Nephron (organoid): ENCODE results near the gene CFDP1.
A peak's percentile ranks its signal among the peaks of the same experiment; 100 is the strongest.

Experiments used
- H3K27ac Mint-ChIP-seq, 3 experiments: 2 replicates each; pipeline ENCODE4 v1.8.0; 2020; ENCODE audit warnings: mixed read lengths in 3 of 3, mild to moderate bottlenecking in 2 of 3, moderate library complexity in 1 of 3
- H3K27me3 Mint-ChIP-seq: 2 replicates; pipeline ENCODE4 v1.8.0; 2021; ENCODE audit warnings: low read depth, mild to moderate bottlenecking, moderate library complexity, mixed read lengths
- H3K36me3 Mint-ChIP-seq: 2 replicates; pipeline ENCODE4 v1.8.0; 2020; ENCODE audit warnings: low read depth, mixed read lengths
- H3K4me1 Mint-ChIP-seq: 2 replicates; pipeline ENCODE4 v1.8.0; 2020; ENCODE audit warnings: mixed read lengths
- H3K4me3 Mint-ChIP-seq, 3 experiments: 2 replicates each; pipeline ENCODE4 v1.8.0; 2020; ENCODE audit warnings: mild to moderate bottlenecking in 3 of 3, mixed read lengths in 3 of 3, moderate library complexity in 2 of 3
- H3K9me3 Mint-ChIP-seq: 2 replicates; pipeline ENCODE4 v1.8.0; 2020; ENCODE audit warnings: mixed read lengths
- CTCF ChIP-seq, 3 experiments: fragments of 200-600 bp; sonication (generic); IDR thresholded peaks; one replicate each; pipeline ENCODE4 v1.5.0; 2021; ENCODE audit warnings: antibody characterized with exemption in 3 of 3; ENCODE audit not compliant: unreplicated experiment in 3 of 3

The CFDP1 gene

GRCh38 chr16:75246504-75247205 is 186.6 kb downstream of the CFDP1 start:
- H3K9me3 Mint-ChIP-seq = no peaks in the 10 kb centered on the region
- no peaks in the 10 kb centered on the region for H3K27me3 Mint-ChIP-seq
- H3K4me1 Mint-ChIP-seq = peaks cover 55% of the 10 kb centered on the region
- H3K4me3 Mint-ChIP-seq = peak overlapping the region; percentile 3 to 60 (median 47)
- no peak for TF ChIP-seq CTCF (IDR thresholded peaks at IDR 0.05; ENCODE audit: unreplicated experiment in 3 of 3)
- H3K27ac Mint-ChIP-seq = peak overlapping the region; percentile 84 to 98 (median 94)
- peaks cover 13% of the 10 kb centered on the region for H3K36me3 Mint-ChIP-seq

GRCh38 chr16:75244844-75245758 is 188.2 kb downstream of the CFDP1 start:
- peak overlapping the region; percentile 94 to 98 (median 96) for H3K27ac Mint-ChIP-seq
- no peaks in the 10 kb centered on the region for H3K27me3 Mint-ChIP-seq
- H3K9me3 Mint-ChIP-seq = no peaks in the 10 kb centered on the region
- TF ChIP-seq CTCF (IDR thresholded peaks at IDR 0.05; ENCODE audit: unreplicated experiment in 3 of 3) = no peak
- H3K4me1 Mint-ChIP-seq = peaks cover 67% of the 10 kb centered on the region
- peaks cover 25% of the 10 kb centered on the region for H3K36me3 Mint-ChIP-seq
- peak overlapping the region; percentile 52 to 73 (median 72) for H3K4me3 Mint-ChIP-seq

- Mint-ChIP-seq H3K36me3 (peaks cover 27% of the 10 kb centered on the region), H3K4me1 (peaks cover 71% of the 10 kb centered on the region), H3K27me3 (no peaks in the 10 kb centered on the region), H3K4me3 (peak overlapping the region; percentile 52 to 73 (median 72)), H3K27ac (peak overlapping the region; percentile 94 to 98 (median 96)), H3K9me3 (no peaks in the 10 kb centered on the region)
- no peak for TF ChIP-seq CTCF (IDR thresholded peaks at IDR 0.05; ENCODE audit: unreplicated experiment in 3 of 3)
Observed at GRCh38 chr16:75244225-75244809, 189.0 kb downstream of the CFDP1 start.
